ENCODE data around the gene DAGLB. TPM values are rescaled to one million over a fixed set of nuclear protein-coding genes. Genes with fewer than 3 reads are reported as not detected.
A peak's percentile ranks its signal among the peaks of the same experiment; 100 is the strongest.
"Not testable (repeated sequence)": the region's sequence is repeated elsewhere in the genome, so short reads cannot be mapped to it uniquely, and the experiment has no call there.

Gene DAGLB
- total RNA-seq, 3 donors from 2014 or later: 15.4 to 18.0 (median 17.6) TPM

GRCh38 chr7:6385110-6385781 lies 62.5 kb downstream of the DAGLB start:
- H3K27ac ChIP-seq: peak overlapping the region; percentile 86 to 94

GRCh38 chr7:6384327-6384726 lies 63.4 kb downstream of the DAGLB start:
- Histone ChIP-seq H3K36me3 (no peaks in the 10 kb centered on the region), H3K27me3 (no peaks in the 10 kb centered on the region), H3K4me3 (no peak overlapping the region), H3K4me1 (peaks cover 5 to 23% of the 10 kb centered on the region in 2 donors), H3K27ac (peak overlapping the region; percentile 7 to 94), H3K9me3 (no peaks in the 10 kb centered on the region)
- TF ChIP-seq CTCF (IDR thresholded peaks at IDR 0.05): no peak
- TF ChIP-seq POLR2AphosphoS5 (IDR thresholded peaks at IDR 0.05): no peak
- no peak for TF ChIP-seq POLR2A (IDR thresholded peaks at IDR 0.05)
- no peak for DNase-seq (ENCODE audit: low spot score in 2 of 2)
- intact Hi-C loops (cut with DNase I; ENCODE audit: low total_unique reads): no loop called here

More at GRCh38 chr7:6385110-6385781, 62.5 kb downstream of the DAGLB start:
- no peaks in the 10 kb centered on the region for H3K9me3 ChIP-seq
- intact Hi-C loops (cut with DNase I; ENCODE audit: low total_unique reads): no loop called here
- no peaks in the 10 kb centered on the region for H3K36me3 ChIP-seq
- no peak for DNase-seq (ENCODE audit: low spot score in 2 of 2)
- H3K4me1 ChIP-seq: peaks cover 5 to 23% of the 10 kb centered on the region in 2 donors
- TF ChIP-seq CTCF (IDR thresholded peaks at IDR 0.05) (no peak), POLR2A (IDR thresholded peaks at IDR 0.05) (no peak), POLR2AphosphoS5 (IDR thresholded peaks at IDR 0.05) (no peak)
- H3K27me3 ChIP-seq: no peaks in the 10 kb centered on the region
- H3K4me3 ChIP-seq: no peak overlapping the region

- Histone ChIP-seq H3K27ac (peak overlapping the region in 1 of 2 donors; percentile 15), H3K9me3 (no peaks in the 10 kb centered on the region), H3K36me3 (no peaks in the 10 kb centered on the region), H3K27me3 (no peaks in the 10 kb centered on the region), H3K4me1 (peaks cover 5 to 23% of the 10 kb centered on the region in 2 donors), H3K4me3 (no peak overlapping the region)
- TF ChIP-seq POLR2A (IDR thresholded peaks at IDR 0.05) (no peak), CTCF (IDR thresholded peaks at IDR 0.05) (no peak), POLR2AphosphoS5 (IDR thresholded peaks at IDR 0.05) (no peak)
- no peak for DNase-seq (ENCODE audit: low spot score in 2 of 2)
- intact Hi-C loops (cut with DNase I; ENCODE audit: low total_unique reads): no loop called here
Observed at GRCh38 chr7:6382817-6383216, 64.9 kb downstream of the DAGLB start.

- H3K36me3 ChIP-seq; DNase-seq (ENCODE audit: low spot score in 2 of 2); H3K9me3 ChIP-seq; H3K27ac ChIP-seq; H3K4me3 ChIP-seq; intact Hi-C loops (cut with DNase I; ENCODE audit: low total_unique reads); H3K27me3 ChIP-seq: not testable (repeated sequence)
- peaks cover 5 to 23% of the 10 kb centered on the region in 2 donors for H3K4me1 ChIP-seq
Observed at GRCh38 chr7:6381846-6382245, 65.9 kb downstream of the DAGLB start.

GRCh38 chr7:6380310-6381095 lies 67.3 kb downstream of the DAGLB start:
- no peak overlapping the region for H3K4me3 ChIP-seq
- peaks cover 5 to 17% of the 10 kb centered on the region in 2 donors for H3K4me1 ChIP-seq
- H3K27me3 ChIP-seq: no peaks in the 10 kb centered on the region
- TF ChIP-seq POLR2A (IDR thresholded peaks at IDR 0.05) (no peak), POLR2AphosphoS5 (IDR thresholded peaks at IDR 0.05) (no peak), CTCF (IDR thresholded peaks at IDR 0.05) (no peak)
- DNase-seq (ENCODE audit: low spot score in 2 of 2): no peak
- H3K27ac ChIP-seq: peak overlapping the region in 1 of 2 donors; percentile 1
- intact Hi-C loops (cut with DNase I; ENCODE audit: low total_unique reads): no loop called here
- H3K36me3 ChIP-seq: no peaks in the 10 kb centered on the region
- H3K9me3 ChIP-seq: no peaks in the 10 kb centered on the region
